PFSK-1 (cell line): ENCODE results near the gene FSIP2.

ENCODE experiments used
- FOXP2 ChIP-seq: optimal IDR thresholded peaks from 2 replicates; pipeline ENCODE3; 2011; ENCODE audit warnings: borderline replicate concordance, control low read depth, inconsistent platforms; ENCODE audit not compliant: insufficient read depth; ENCODE audit errors: extremely low read length, extremely low read depth
- POLR2AphosphoS5 ChIP-seq: IDR thresholded peaks from 2 replicates; pipeline ENCODE4 v1.6.1; 2012; ENCODE audit warnings: low read depth, mild to moderate bottlenecking, control low read depth, low read length, moderate library complexity
- SIN3A ChIP-seq: IDR thresholded peaks from 2 replicates; pipeline ENCODE4 v1.6.1; 2012; ENCODE audit warnings: mild to moderate bottlenecking, low read length, moderate library complexity, borderline replicate concordance; ENCODE audit not compliant: insufficient read depth
- TAF1 ChIP-seq: IDR thresholded peaks from 2 replicates; pipeline ENCODE4 v1.6.1; 2012; ENCODE audit warnings: low read length, control low read depth, borderline replicate concordance; ENCODE audit not compliant: insufficient read depth
- TF ChIP-seq, protein P1 (sequence below), 2 experiments: IDR thresholded peaks; 2 replicates each; pipeline versions ENCODE4 v1.6.1 to v1.8.0; 2011 to 2012; ENCODE audit warnings: low read depth in 2 of 2, low read length in 2 of 2, control low read depth in 1 of 2, inconsistent platforms in 1 of 2, mild to moderate bottlenecking in 1 of 2, moderate library complexity in 1 of 2; ENCODE audit not compliant: insufficient read depth in 1 of 2

FSIP2 gene

DNA sequence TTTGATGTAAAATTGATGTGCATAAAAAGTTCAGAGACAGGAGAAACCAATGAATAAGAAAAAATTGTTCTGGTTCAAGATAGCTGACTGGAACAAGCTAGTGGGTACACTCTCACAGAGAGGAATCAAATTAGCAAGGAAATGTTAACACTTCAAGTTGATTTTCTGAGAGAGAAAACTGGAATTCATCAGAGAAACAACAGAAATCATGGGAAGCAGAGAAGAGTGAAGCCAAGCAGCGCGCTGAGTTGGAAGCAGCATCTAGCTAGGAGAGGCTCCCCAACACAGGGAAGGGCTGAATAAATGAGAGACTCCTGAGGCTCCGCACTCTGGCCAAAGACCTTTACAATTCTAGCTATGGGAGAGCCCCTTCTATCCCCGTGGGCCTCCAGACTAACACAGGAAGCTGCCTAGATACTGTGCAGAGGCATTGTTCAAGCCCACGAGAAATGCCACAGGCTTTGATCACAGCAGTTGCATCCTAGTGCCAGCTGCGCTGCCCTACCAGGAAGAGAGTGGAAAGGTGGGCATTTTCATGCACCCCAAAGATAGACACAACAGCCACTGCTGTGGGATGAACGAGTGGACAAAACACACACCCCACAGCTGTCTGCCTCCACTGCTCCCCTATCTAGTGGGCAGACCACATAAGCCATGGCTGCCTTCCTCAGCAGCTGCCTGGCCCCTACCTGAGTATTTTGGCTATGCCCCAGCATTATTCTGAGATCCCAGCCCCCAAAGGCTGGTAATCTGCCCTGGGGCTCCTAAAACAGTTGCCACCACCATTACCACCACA is 136.7 kb downstream of the FSIP2 start:
- no peak for TF ChIP-seq SIN3A
- no peak for TF ChIP-seq FOXP2
- no peak for TF ChIP-seq TAF1
- TF ChIP-seq POLR2AphosphoS5, result no peak
- TF ChIP-seq, protein P1, sequence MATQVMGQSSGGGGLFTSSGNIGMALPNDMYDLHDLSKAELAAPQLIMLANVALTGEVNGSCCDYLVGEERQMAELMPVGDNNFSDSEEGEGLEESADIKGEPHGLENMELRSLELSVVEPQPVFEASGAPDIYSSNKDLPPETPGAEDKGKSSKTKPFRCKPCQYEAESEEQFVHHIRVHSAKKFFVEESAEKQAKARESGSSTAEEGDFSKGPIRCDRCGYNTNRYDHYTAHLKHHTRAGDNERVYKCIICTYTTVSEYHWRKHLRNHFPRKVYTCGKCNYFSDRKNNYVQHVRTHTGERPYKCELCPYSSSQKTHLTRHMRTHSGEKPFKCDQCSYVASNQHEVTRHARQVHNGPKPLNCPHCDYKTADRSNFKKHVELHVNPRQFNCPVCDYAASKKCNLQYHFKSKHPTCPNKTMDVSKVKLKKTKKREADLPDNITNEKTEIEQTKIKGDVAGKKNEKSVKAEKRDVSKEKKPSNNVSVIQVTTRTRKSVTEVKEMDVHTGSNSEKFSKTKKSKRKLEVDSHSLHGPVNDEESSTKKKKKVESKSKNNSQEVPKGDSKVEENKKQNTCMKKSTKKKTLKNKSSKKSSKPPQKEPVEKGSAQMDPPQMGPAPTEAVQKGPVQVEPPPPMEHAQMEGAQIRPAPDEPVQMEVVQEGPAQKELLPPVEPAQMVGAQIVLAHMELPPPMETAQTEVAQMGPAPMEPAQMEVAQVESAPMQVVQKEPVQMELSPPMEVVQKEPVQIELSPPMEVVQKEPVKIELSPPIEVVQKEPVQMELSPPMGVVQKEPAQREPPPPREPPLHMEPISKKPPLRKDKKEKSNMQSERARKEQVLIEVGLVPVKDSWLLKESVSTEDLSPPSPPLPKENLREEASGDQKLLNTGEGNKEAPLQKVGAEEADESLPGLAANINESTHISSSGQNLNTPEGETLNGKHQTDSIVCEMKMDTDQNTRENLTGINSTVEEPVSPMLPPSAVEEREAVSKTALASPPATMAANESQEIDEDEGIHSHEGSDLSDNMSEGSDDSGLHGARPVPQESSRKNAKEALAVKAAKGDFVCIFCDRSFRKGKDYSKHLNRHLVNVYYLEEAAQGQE (IDR thresholded peaks at IDR 0.05; ENCODE audit: insufficient read depth in 1 of 2, low read depth in 2 of 2, low read length in 2 of 2), result no peak

DNA sequence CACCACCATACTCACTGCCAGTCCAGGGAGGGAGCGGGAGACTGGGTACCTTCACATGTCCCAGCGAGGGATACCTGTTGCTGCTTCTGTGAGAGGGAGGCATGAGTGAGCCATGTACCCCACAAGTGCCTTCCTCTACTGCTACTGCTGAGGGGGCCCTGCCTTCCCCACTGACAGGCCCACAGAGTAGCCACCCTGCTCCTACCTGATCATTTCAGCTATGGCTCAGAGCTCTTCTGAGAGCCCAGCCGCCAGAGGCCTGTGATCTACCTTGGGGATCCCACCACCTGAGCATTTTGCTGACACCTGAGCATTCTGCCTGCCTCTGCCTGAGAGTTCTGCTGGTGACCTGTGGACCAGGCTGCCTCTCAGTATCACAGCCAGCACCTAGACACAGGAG is 137.6 kb downstream of the FSIP2 start:
- TF ChIP-seq POLR2AphosphoS5 (no peak), TAF1 (no peak), FOXP2 (no peak), SIN3A (no peak)
- TF ChIP-seq, protein P1 (IDR thresholded peaks at IDR 0.05; ENCODE audit: insufficient read depth in 1 of 2, low read depth in 2 of 2, low read length in 2 of 2), result no peak

GRCh38 chr2:185880396-185880795 is 141.8 kb downstream of the FSIP2 start:
- TF ChIP-seq TAF1, result no peak
- TF ChIP-seq, protein P1 (IDR thresholded peaks at IDR 0.05; ENCODE audit: insufficient read depth in 1 of 2, low read depth in 2 of 2, low read length in 2 of 2), result no peak
- no peak for TF ChIP-seq SIN3A
- TF ChIP-seq FOXP2, result no peak
- TF ChIP-seq POLR2AphosphoS5, result no peak
